ENCODE data around the gene GNAL.

GRCh38 chr18:11752116-11752911, 63.2 kb downstream of the GNAL start:
- TF ChIP-seq EZH2 (IDR thresholded peaks at IDR 0.05; ENCODE audit: borderline replicate concordance, low read depth, low read length, poor library complexity, severe bottlenecking), result peak; percentile 86
- TF ChIP-seq CTCF (conservative IDR thresholded peaks at IDR 0.05; ENCODE audit: low read depth, low read length), result no peak

Measured in A673 (cell line).